ENCODE measurements around the gene BFSP2. TPM values are rescaled to one million over a fixed set of nuclear protein-coding genes. Genes with fewer than 3 reads are reported as not detected.

The BFSP2 gene
- total and polyA plus RNA-seq, 2 experiments from 2014 or later = not detected

GRCh38 chr3:133464573-133464972, 64.7 kb downstream of the BFSP2 start:
- 0 to 5% methylated on average over 1 of the region's 1 CpG for WGBS, 2 experiments (ENCODE audit: low coverage in 1 of 2, low lambda C conversion rate in 2 of 2, missing lambda C conversion rate in 2 of 2)

GRCh38 chr3:133466531-133467386, 66.9 kb downstream of the BFSP2 start:
- no peaks in the 10 kb centered on the region for H4K20me1 ChIP-seq (ENCODE audit: insufficient read depth)
- TF ChIP-seq EZH2 (IDR thresholded peaks at IDR 0.05; ENCODE audit: insufficient read depth, poor library complexity, severe bottlenecking) = no peak
- no peak for TF ChIP-seq EZH2phosphoT487 (IDR thresholded peaks at IDR 0.05; ENCODE audit: insufficient read depth, low read depth)
- H3K4me2 ChIP-seq (ENCODE audit: unreplicated experiment) = no peak overlapping the region
- in situ Hi-C loops (cut with MboI) = loop anchor here (25.0 kb wide), 1 partner anchor 346 kb away; the partner anchor contains the start of gene SRPRB
- no peaks in the 10 kb centered on the region for H3K4me1 ChIP-seq (ENCODE audit: insufficient read depth)
- no peak overlapping the region for H3K9ac ChIP-seq
- 52 to 64% methylated on average over 11 to 12 of the region's 12 CpGs for WGBS, 2 experiments (ENCODE audit: low coverage in 1 of 2, low lambda C conversion rate in 2 of 2, missing lambda C conversion rate in 2 of 2)
- H3K27me3 ChIP-seq (replicated peaks; ENCODE audit: insufficient read depth) = no peaks in the 10 kb centered on the region
- no peak overlapping the region for H3K27ac ChIP-seq
- H3K9me2 ChIP-seq (ENCODE audit: insufficient read depth) = no peaks in the 10 kb centered on the region
- H3K36me3 ChIP-seq (ENCODE audit: low read depth) = no peaks in the 10 kb centered on the region
- DNase-seq = no peak
- H2AFZ ChIP-seq = no peak overlapping the region
- H3F3A ChIP-seq (ENCODE audit: insufficient read depth) = no peaks in the 10 kb centered on the region
- H3K79me2 ChIP-seq (ENCODE audit: insufficient read depth) = no peaks in the 10 kb centered on the region
- no peak overlapping the region for H3K4me3 ChIP-seq
- H3K9me3 ChIP-seq (ENCODE audit: low read depth) = no peaks in the 10 kb centered on the region

More at GRCh38 chr3:133464573-133464972, 64.7 kb downstream of the BFSP2 start:
- no peak overlapping the region for H2AFZ ChIP-seq
- peak; percentile 73 for DNase-seq
- no peak overlapping the region for H3K4me3 ChIP-seq
- no peaks in the 10 kb centered on the region for H3K9me2 ChIP-seq (ENCODE audit: insufficient read depth)
- H3K36me3 ChIP-seq (ENCODE audit: low read depth) = no peaks in the 10 kb centered on the region
- H3K79me2 ChIP-seq (ENCODE audit: insufficient read depth) = no peaks in the 10 kb centered on the region
- H3K4me2 ChIP-seq (ENCODE audit: unreplicated experiment) = no peak overlapping the region
- no peak for TF ChIP-seq EZH2phosphoT487 (IDR thresholded peaks at IDR 0.05; ENCODE audit: insufficient read depth, low read depth)
- TF ChIP-seq EZH2 (IDR thresholded peaks at IDR 0.05; ENCODE audit: insufficient read depth, poor library complexity, severe bottlenecking) = no peak
- in situ Hi-C loops (cut with MboI) = loop anchor here (25.0 kb wide), 1 partner anchor 348 kb away; the partner anchor contains the start of gene SRPRB
- H3K9me3 ChIP-seq (ENCODE audit: low read depth) = no peaks in the 10 kb centered on the region
- H3F3A ChIP-seq (ENCODE audit: insufficient read depth) = no peaks in the 10 kb centered on the region
- H3K27ac ChIP-seq = no peak overlapping the region
- no peak overlapping the region for H3K9ac ChIP-seq
- no peaks in the 10 kb centered on the region for H3K27me3 ChIP-seq (replicated peaks; ENCODE audit: insufficient read depth)
- no peaks in the 10 kb centered on the region for H3K4me1 ChIP-seq (ENCODE audit: insufficient read depth)
- no peaks in the 10 kb centered on the region for H4K20me1 ChIP-seq (ENCODE audit: insufficient read depth)

GRCh38 chr3:133467780-133468179, 67.9 kb downstream of the BFSP2 start:
- Histone ChIP-seq H3F3A (ENCODE audit: insufficient read depth) (no peaks in the 10 kb centered on the region), H4K20me1 (ENCODE audit: insufficient read depth) (no peaks in the 10 kb centered on the region), H3K4me1 (ENCODE audit: insufficient read depth) (no peaks in the 10 kb centered on the region), H3K9me2 (ENCODE audit: insufficient read depth) (no peaks in the 10 kb centered on the region), H3K27ac (no peak overlapping the region), H3K79me2 (ENCODE audit: insufficient read depth) (no peaks in the 10 kb centered on the region), H2AFZ (no peak overlapping the region), H3K27me3 (replicated peaks; ENCODE audit: insufficient read depth) (no peaks in the 10 kb centered on the region), H3K36me3 (ENCODE audit: low read depth) (no peaks in the 10 kb centered on the region), H3K4me2 (ENCODE audit: unreplicated experiment) (no peak overlapping the region), H3K4me3 (no peak overlapping the region), H3K9me3 (ENCODE audit: low read depth) (no peaks in the 10 kb centered on the region), H3K9ac (no peak overlapping the region)
- TF ChIP-seq EZH2phosphoT487 (IDR thresholded peaks at IDR 0.05; ENCODE audit: insufficient read depth, low read depth) (no peak), EZH2 (IDR thresholded peaks at IDR 0.05; ENCODE audit: insufficient read depth, poor library complexity, severe bottlenecking) (no peak)
- in situ Hi-C loops (cut with MboI) = loop anchor here (25.0 kb wide), 1 partner anchor 345 kb away; the partner anchor contains the start of gene SRPRB
- no peak for DNase-seq
- WGBS, 2 experiments (ENCODE audit: low coverage in 1 of 2, low lambda C conversion rate in 2 of 2, missing lambda C conversion rate in 2 of 2) = 85 to 89% methylated on average over 2 of the region's 2 CpGs

- H3K9ac ChIP-seq = no peak overlapping the region
- no peak overlapping the region for H3K27ac ChIP-seq
- no peak overlapping the region for H3K4me2 ChIP-seq (ENCODE audit: unreplicated experiment)
- H3F3A ChIP-seq (ENCODE audit: insufficient read depth) = no peaks in the 10 kb centered on the region
- H3K79me2 ChIP-seq (ENCODE audit: insufficient read depth) = no peaks in the 10 kb centered on the region
- DNase-seq = peak; percentile 28
- H3K4me1 ChIP-seq (ENCODE audit: insufficient read depth) = no peaks in the 10 kb centered on the region
- H3K36me3 ChIP-seq (ENCODE audit: low read depth) = no peaks in the 10 kb centered on the region
- no peaks in the 10 kb centered on the region for H3K27me3 ChIP-seq (replicated peaks; ENCODE audit: insufficient read depth)
- H3K4me3 ChIP-seq = no peak overlapping the region
- no peaks in the 10 kb centered on the region for H3K9me3 ChIP-seq (ENCODE audit: low read depth)
- no peak for TF ChIP-seq EZH2 (IDR thresholded peaks at IDR 0.05; ENCODE audit: insufficient read depth, poor library complexity, severe bottlenecking)
- no peak for TF ChIP-seq EZH2phosphoT487 (IDR thresholded peaks at IDR 0.05; ENCODE audit: insufficient read depth, low read depth)
- H2AFZ ChIP-seq = no peak overlapping the region
- H3K9me2 ChIP-seq (ENCODE audit: insufficient read depth) = no peaks in the 10 kb centered on the region
- in situ Hi-C loops (cut with MboI) = loop anchor here (25.0 kb wide), 1 partner anchor 344 kb away; the partner anchor contains the start of gene SRPRB
- no peaks in the 10 kb centered on the region for H4K20me1 ChIP-seq (ENCODE audit: insufficient read depth)
- 58 to 61% methylated on average over 3 of the region's 3 CpGs for WGBS, 2 experiments (ENCODE audit: low coverage in 1 of 2, low lambda C conversion rate in 2 of 2, missing lambda C conversion rate in 2 of 2)
Measured at GRCh38 chr3:133468251-133468721, 68.4 kb downstream of the BFSP2 start.

Measured in GM23248 (cell line).